NCI-H82 treated with DMSO at 0.1 percent for 48 hours (cell line): ENCODE results near the gene ATP8A2.

Experiments used
- DNase-seq: peaks from one replicate; lab custom pipeline; 2025; ENCODE audit not compliant: unreplicated experiment; lab: John Stamatoyannopoulos, UW

ATP8A2 gene

DNA sequence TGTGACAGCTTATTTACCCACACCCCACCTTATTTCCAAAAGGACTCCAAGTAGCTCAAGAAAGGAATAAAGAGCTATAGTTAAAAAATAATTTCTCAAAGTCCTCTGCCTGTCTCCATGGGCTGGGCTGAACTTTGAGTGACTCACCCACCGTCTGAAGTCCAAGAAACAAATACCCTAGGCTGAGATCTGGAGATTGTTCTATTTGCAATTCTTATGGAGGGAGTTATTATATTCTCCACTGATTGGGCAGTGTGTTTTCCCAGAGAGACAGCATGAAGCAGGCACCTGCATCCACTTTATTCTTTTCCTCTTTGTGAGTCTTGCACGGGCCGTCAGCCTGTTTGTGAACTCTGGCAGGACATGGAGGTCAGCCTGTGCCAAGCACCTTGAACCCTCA is 616.9 kb downstream of the ATP8A2 start:
- DNase-seq: no peak

DNA sequence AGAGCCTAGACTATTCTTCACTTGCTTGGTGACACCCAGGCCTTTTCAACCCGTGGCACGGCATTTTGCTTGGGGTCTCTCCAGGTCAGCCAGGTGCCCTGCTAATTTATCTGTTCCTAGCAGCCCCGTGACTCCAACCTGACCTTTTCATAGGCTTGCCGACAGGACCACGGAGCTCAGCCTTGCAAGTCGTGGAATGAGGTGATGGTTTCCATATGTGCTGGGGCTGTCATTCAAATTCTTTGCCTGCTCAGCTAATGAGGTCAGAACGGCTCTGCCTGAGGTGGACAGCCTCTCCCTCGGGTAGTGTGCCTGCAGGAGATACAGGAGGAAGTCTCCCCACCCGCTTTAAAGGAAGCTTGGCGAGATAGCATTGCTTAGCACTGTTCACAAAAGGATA is 619.0 kb downstream of the ATP8A2 start:
- DNase-seq: no peak

DNA sequence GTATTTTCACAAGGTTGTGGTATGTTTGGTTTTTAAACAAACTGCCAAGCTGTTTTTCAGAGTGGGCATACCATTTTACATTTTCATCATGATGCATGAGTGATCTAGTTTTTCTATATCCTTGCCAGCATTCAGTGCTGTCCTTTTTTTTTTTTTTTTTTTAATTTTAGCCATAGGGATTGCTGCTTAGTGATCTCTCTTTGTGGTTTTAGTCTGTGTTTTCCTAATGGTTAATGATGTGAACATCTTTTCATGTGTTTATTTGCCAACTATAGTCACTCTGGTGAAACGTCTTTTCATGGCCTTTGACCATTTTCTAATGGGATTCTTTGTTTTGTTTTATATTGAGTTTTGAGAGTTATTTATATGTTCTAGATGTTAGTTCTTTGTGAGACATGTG is 620.3 kb downstream of the ATP8A2 start:
- DNase-seq: no peak

DNA sequence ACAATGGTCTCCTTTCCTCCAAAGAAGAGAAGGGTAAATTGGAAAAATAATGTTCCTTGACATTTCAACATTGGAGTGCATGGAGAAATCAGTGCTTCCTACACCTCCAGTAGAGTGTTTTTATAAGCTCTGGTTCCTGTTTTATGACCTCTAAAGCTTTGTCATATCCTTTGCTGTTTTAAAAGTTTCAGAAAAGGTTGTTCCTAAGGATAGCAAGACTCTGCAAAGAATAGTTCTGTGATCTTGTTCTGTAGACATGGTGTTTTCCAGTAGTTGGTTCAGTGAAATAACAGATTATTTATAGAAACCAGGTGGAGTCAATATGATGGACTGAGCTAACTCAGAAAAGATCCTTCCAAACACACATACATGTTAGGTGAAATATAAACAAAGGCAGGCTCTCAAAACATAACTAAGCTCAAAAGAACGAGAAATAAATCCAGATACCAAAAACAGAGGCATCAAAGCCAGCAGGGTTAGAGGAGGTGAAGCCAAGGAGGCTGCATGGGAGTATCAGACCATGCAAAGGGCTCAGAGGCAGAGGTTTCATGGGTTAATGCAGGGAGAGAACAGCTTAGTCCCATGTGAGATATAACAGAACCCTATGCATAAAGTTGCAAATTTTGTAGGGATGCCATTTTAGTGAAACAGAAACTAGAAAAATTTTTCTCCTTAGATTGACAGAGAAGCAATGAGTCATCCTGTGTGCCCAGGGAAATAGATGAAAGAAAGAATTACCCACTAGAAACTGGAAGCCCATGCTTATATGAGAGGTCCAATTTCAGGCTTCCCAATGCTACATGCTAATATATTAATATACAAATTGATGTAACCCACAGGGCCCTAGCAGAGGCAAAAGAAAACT is 635.7 kb downstream of the ATP8A2 start:
- no peak for DNase-seq

DNA sequence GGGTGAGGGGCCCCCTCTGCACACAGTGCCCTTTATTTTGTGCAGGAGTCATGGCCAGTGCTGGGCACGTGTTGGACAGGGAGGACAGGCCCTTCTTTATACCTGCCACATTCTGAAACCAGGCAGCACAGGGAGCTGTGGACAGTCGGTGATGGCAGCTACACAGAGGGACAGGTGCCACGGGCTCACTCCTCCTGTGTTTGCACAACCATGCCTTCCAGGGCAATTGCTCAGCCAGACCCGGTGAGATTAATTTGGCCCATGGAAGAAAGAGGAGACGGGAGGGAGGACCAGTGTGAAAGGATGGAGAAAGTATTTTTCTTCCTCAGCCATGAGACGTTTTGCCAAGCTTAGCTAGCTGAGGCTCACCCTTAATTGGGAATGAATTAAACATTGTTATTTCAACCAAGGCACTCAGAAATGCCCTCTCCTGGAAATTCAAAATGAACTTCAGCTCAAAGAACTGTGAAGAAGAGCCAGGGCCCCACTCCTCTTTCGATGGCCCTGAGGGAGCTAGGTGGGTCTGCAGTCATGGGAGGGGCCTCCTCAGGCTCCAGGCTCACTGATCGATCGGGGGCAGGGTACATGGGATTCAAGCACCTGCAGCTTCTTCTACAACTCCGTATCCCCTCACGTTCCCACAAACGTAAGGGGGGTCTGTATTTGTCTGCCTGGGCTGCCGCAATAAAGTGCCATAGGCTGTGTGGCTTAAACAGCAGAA is 638.9 kb downstream of the ATP8A2 start:
- DNase-seq: no peak

DNA sequence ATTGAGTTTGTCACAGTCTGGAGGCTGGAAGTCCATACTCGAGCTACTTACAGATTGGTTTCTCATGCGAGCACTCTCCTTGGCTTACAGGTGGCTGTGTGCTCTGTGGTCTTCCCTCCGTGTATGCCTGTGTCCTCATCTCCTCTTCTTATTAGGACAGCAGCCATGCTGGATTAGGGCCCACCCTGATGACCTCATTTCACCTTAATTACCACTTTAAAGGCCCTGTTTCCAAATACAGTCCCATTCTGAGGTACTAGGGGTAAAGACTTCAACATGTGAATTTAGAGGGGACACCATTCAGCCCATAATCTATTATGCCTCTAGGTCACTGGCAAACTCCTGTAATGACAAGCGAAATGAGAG is 639.4 kb downstream of the ATP8A2 start:
- DNase-seq: no peak

DNA sequence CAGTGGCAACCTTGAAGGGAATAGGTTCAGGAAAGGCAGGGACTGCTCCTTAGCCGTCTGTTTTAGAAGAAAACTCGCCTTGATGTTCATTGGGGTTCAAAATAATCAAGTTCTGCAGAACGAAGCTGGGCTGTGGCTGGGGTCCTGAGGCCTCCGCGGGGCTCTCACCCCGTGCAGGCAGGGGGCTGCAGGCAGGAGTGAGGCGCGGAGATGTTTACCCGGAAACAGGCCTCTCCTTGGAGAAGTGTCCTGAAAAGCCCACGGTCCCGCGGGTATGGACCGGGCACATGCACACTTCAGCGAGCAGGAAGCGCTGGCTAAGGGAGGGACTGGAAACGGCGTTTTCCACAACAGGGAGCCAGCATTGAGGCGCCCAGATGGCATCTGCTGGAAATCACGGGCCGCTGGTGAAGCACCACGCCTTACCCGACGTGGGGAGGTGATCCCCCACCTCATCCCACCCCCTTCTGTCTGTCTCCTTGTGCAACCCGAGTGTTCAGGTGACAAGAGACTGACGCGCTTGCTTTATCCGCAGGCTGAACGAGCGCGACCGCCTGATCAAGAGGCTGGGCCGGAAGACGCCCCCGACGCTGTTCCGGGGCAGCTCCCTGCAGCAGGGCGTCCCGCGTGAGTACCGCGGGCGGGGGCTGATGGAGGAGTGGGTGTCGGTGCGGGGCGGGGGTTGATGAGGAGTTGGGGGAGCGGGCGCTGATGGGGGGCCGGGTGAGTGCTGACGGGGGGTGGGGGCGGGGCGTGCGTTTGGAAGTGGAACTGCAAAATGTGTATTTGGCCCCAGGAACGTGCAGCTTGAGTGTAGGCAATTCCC is 640.4 kb downstream of the ATP8A2 start:
- no peak for DNase-seq

DNA sequence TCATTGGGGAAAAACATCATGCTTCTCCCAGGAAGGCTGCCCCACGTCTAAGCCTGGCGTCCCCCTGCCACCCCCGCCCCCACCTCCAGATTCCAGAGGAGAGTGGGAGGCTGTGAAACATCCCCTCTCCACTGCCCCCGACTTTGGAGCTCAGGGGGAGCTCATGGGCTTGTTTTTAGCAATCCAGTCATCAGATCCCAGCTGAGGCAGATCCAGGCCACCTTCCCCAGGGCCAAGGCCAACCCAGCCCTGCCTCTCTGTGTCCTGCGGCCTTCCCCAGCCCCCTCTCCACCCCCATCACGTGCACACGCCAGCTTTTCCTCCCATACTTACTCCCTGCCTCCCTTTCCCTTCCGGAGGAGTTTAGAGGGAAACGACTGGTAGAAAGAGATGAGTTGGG is 641.2 kb downstream of the ATP8A2 start:
- DNase-seq: no peak

DNA sequence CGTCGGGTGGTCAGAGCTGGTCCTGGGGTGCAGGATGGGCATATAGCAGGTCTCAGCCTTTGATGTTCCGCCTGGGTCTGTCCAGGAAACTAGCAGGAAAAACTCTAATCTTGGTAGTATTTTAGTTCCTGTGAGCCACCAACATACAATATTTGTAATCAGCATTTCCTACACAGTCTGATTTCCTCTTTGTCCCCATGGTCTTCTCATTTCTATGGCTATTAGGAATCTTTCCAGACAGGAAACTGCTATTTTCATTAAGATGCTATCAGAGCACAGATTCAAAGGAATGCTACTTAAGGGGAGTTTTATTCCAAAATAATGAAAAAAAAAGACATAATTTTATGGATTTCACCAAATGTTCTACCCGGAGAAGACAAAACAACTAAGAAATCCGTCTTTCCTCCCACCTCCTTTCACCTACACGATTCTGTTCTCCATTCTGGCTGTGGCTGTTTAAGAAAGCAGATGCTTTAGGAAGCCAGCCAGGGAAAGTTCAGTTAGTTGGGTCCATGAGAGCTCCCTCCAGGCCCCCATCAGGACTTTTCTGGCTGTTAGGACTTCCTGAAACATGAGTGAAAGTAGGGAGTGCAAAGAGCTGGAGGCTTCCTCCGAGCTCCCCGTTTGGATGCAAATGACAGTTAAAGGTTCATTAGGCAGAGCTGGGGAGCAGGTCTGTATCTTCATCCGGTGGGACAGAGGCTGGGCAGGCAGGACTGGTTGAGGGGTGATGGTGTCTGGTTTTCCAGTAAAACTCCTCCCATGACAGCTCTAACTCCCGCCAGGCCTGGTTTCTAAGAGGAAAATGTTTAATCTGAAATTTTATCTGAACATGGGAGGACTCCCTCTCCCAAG is 643.7 kb downstream of the ATP8A2 start:
- DNase-seq: no peak

DNA sequence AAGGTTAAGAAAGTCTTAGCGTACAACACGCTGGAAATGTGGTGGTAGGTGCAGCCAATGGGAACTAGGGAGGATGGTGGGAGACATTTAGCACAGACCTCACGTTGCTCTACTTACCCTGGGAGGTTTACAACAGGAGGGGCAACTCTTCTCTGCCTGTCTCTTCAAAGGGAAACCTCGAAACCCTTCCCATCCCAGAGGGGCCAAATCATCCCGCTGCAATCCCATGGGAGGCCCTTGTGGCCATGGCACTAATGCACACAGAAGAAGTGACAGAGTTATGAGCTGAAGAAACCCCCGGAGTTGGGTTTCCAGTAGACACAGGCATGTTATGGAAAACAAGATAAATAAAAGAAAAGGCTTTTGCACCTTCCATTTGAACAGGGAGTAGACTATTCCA is 644.4 kb downstream of the ATP8A2 start:
- DNase-seq: no peak

DNA sequence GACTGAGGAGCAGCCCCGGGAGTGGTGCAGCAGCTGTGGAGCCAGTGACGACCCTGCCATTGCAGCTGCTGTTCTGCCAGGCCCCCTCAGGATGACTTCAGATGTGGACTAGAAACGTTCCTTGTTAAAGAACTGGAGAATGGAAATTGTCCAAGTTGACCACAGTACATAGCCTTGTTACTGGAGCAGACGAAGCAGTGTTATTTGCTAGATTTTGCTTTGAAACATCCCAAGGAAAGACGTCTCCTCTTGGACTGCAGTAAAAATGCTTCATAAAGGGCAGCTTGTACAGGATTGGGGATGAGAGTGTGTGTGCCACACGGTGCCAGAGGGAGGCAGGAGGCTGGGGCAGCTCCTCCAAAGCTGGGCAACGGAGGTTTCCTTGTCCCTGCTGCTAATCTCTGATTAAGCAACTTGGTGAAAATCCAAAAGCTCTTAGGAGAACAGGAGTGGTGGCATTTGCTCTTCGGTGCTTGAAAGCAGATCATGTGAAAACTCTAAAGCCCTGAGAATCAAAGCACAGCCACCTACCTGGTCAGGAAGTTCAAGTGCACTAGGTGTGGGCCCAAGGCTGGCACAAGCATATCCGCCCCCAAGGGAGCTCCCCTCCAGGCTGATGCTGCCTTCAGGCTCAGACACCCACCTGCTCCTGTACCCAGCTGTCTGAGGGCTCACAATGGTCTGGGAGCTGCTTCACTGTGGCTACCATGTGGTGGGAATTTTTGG is 645.6 kb downstream of the ATP8A2 start:
- DNase-seq: no peak

DNA sequence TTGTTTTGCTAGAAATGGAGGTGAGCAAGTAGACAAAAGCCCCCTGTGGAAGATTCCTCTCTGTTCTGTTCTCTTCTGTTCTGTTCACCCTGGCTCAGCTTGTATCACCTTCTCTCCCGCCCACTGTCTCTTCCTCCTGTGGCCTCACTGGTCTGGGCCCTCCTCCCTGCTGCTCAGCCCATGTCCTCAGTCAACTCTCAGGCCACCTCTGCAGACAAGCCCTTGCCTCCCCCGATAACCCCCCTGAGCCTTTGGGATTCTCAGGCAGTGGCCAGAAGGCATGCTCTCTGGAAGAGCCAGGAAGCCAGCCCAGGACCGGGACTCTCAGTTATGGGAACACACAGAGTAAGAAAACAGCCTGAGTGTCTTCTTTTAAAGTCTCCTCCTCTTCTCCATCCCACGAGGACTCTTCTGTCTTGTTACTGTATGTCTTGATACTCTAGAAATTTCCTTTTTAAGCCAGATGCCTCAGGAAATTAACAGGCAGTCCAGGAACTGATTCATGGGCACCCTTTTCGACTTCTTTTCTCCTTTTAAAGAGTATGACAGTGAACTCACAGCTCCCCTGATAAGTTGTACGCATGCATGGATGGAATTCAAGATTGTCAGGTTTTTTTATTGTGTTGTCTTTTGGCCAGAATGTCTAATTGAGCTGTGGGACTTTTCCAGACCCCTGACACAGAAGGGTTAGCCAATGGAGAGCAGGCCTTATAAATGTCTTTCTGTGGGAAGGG is 646.3 kb downstream of the ATP8A2 start:
- no peak for DNase-seq

DNA sequence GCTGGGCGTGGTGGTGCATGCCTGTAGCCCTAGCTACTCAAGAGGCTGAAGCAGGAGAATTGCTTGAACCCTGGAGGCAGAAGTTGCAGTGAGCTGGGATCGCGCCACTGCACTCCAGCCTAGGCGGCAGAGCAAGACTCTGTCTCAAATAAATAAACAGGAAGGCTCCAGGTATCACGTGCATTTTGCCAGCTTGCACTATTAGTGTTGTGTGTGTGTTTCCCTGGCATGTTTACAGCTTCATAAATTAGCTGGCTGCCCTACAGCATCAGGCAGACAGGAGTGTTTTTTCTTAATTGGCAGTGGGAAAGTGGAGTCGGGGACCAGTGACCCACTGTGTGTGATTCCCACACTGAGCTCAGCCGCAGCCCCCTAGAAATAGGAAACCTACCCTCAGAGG is 647.5 kb downstream of the ATP8A2 start:
- DNase-seq: no peak

DNA sequence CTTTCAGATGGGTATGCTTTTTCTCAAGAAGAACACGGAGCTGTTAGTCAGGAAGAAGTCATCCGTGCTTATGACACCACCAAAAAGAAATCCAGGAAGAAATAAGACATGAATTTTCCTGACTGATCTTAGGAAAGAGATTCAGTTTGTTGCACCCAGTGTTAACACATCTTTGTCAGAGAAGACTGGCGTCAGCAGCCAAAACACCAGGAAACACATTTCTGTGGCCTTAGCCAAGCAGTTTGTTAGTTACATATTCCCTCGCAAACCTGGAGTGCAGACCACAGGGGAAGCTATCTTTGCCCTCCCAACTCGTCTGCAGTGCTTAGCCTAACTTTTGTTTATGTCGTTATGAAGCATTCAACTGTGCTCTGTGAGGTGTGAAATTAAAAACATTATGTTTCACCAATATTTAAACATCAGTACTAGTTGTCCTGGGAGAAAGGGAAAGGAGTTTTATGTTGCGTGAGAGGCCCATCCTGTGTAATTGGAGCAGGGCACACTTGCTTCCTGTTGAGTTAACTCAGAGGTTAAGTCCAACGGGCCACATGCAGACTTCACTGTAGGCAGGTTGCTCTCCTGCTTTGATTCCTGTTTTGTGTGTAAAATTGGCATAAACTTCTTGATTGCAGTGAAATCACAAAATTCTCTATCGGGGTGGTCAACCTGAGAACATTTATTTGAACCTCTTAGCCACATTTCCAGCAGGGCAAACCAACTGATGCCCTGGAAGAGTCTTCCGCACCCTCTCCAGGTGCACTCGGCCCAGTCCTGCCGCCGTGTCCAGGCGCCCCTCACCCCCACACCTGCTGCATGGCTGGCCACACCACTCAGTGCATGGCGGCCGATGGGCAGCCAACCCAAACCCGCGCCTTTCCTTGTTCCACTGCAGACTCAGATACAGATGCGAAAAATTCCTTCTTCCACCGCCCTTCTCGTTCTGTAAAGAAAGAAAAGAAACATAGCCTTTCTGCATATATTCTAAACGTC is 648.4 kb downstream of the ATP8A2 start:
- DNase-seq: no peak

DNA sequence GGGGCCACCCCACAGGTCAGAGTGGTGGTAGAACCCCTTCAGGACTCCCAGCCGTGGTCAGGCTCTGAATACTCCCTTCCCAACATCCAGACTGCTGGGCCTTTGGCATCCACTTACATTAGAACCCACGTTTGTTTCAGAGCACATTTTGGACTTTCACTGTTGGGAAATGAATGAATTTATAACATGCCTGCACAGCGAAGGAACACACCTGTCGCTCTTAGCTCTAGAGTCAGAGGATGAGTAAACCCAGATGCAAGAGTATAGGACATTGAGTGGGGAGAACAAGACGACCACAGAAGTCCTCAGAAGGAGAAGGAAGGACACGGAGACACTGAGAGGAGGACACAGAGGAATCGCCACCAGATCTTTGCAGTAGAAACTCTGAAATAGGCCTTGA is 649.1 kb downstream of the ATP8A2 start:
- DNase-seq: no peak

DNA sequence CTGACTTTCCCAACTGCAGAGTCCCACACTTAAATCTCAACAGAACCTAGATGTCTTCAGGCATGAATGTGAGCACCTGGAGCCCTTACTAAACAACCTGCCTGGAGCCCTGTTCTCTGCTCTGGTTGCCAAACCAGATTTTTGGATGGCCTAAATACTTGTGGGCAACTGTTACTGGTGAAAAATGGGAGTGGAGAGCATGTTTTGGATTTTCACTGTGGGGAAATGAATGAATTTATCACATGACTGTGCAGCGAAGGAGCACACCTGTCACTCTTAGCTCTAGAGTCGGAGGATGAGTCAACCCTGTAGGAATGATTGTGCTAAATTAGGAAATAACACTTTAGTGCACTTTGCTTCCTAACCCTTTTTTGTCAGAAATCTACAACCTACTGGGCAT is 649.7 kb downstream of the ATP8A2 start:
- DNase-seq: no peak

DNA sequence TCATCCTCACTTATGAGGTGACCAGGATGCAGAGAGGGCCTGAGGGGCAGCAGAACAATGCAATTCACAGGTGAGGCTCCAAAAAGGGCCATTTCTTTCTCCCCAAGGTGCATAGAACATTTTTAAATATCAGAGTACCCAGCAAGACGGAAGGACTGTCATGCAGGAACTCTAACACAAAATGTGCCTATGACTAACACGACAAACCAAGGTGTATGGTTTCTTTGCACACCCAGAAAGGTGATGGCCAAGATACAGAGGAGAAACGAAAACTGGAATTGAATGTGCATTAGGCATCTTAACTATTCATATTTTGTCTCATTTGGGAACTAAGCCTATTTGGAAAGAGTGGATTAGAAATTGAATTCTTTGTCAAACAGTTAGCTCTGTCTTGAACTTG is 650.2 kb downstream of the ATP8A2 start:
- DNase-seq: no peak

DNA sequence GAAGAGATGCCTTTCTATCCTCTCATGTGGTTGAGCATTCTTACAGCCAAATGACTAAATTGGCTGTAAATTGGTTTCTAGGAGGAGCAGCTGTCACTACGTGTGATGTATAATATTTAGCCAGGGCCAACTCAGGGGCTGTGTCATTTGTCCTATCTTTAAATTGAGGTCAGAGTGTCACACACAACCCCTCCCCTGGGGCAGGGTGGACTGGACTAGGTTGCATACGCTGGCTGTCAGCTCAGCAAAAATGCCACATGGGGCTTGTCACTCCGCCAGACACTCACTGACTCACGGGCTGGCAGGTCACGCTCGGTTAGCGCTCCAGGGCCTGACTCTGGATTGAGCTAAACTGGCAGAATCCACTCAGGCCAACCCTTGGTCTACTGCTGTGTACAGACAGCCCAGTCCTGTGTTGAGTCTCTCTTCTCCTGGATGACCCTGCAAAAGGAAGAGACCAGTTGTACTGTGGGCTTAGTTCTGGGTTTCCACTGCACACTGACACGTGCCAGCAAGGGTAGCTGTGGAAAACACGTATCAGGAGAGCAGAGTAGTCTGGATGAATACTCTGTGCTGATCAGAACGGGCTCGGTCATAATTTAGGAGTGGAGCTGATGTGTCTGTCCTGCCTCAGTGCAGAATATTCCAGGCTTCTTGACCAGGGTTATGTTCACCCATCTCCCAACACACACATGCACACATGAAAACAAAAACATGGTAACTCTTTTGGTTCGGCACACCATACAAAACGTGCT is 650.9 kb downstream of the ATP8A2 start:
- DNase-seq: no peak
